Measurements from ENCODE around the gene PCDH11X.
"Not testable (repeated sequence)": the region's sequence is repeated elsewhere in the genome, so short reads cannot be mapped to it uniquely, and the experiment has no call there.

GRCh38 chrX:91747446-91747845 lies 31.7 kb upstream of the PCDH11X start:
- not testable (repeated sequence) for TF ChIP-seq POLR2A (IDR thresholded peaks at IDR 0.05; ENCODE audit: low read depth, low read length); CTCF (conservative IDR thresholded peaks at IDR 0.05; ENCODE audit: low read depth, low read length)
